Adrenal gland (tissue), 5 donors: ENCODE data around the gene TOP3B.

Source experiments
- CTCF ChIP-seq, 6 experiments: fragments of 450-650 bp in 4 of 6; fragments of 200-600 bp in 2 of 6; sonication (generic) in 1 of 6; IDR thresholded peaks; 1 replicate in 5 of 6; 2 replicates in 1 of 6; pipeline versions ENCODE4 v1.5.1 to v1.8.0; 2016 to 2021; ENCODE audit warnings: antibody characterized with exemption in 6 of 6, mild to moderate bottlenecking in 2 of 6, moderate library complexity in 1 of 6
- POLR2A ChIP-seq, 2 donors: fragments of 450-650 bp; IDR thresholded peaks; one replicate each; pipeline ENCODE4 v1.6.1; 2017; ENCODE audit warnings: antibody characterized with exemption in 2 of 2, mild to moderate bottlenecking in 2 of 2, moderate library complexity in 1 of 2
- donor health status: DM: no; HTN: no; CAD: no.

GRCh38 chr22:21951062-21951461 is 31.5 kb downstream of the TOP3B start:
- TF ChIP-seq POLR2A (IDR thresholded peaks at IDR 0.05), result no peak
- no peak for TF ChIP-seq CTCF (IDR thresholded peaks at IDR 0.05)
